Measurements from ENCODE around the gene PPM1A.

PPM1A gene

GRCh38 chr14:60235440-60235839 is 13.6 kb upstream of the PPM1A start:
- no peak for DNase-seq (ENCODE audit: low read depth)
- H3K4me3 ChIP-seq (ENCODE audit: control insufficient read depth, low read depth, low read length): no peak overlapping the region
- TF ChIP-seq CTCF (IDR thresholded peaks at IDR 0.05; ENCODE audit: control insufficient read depth, insufficient read depth, low read depth, low read length, missing control alignments): no peak

GRCh38 chr14:60238955-60239354 is 10.1 kb upstream of the PPM1A start:
- no peak for DNase-seq (ENCODE audit: low read depth)
- no peak for TF ChIP-seq CTCF (IDR thresholded peaks at IDR 0.05; ENCODE audit: control insufficient read depth, insufficient read depth, low read depth, low read length, missing control alignments)
- no peak overlapping the region for H3K4me3 ChIP-seq (ENCODE audit: control insufficient read depth, low read depth, low read length)

GRCh38 chr14:60240139-60240856 is 8.7 kb upstream of the PPM1A start:
- no peak for TF ChIP-seq CTCF (IDR thresholded peaks at IDR 0.05; ENCODE audit: control insufficient read depth, insufficient read depth, low read depth, low read length, missing control alignments)
- H3K4me3 ChIP-seq (ENCODE audit: control insufficient read depth, low read depth, low read length): no peak overlapping the region
- DNase-seq (ENCODE audit: low read depth): no peak

GRCh38 chr14:60241091-60241490 is 7.9 kb upstream of the PPM1A start:
- no peak for TF ChIP-seq CTCF (IDR thresholded peaks at IDR 0.05; ENCODE audit: control insufficient read depth, insufficient read depth, low read depth, low read length, missing control alignments)
- no peak overlapping the region for H3K4me3 ChIP-seq (ENCODE audit: control insufficient read depth, low read depth, low read length)
- no peak for DNase-seq (ENCODE audit: low read depth)

- no peak for TF ChIP-seq CTCF (IDR thresholded peaks at IDR 0.05; ENCODE audit: control insufficient read depth, insufficient read depth, low read depth, low read length, missing control alignments)
- no peak for DNase-seq (ENCODE audit: low read depth)
- no peak overlapping the region for H3K4me3 ChIP-seq (ENCODE audit: control insufficient read depth, low read depth, low read length)
Observed at GRCh38 chr14:60242429-60242828, 6.6 kb upstream of the PPM1A start.

GRCh38 chr14:60245380-60246177 is 3.4 kb upstream of the PPM1A start:
- no peak for DNase-seq (ENCODE audit: low read depth)
- TF ChIP-seq CTCF (IDR thresholded peaks at IDR 0.05; ENCODE audit: control insufficient read depth, insufficient read depth, low read depth, low read length, missing control alignments): no peak

More at GRCh38 chr14:60245380-60246177, 3.4 kb upstream of the PPM1A start:
- H3K4me3 ChIP-seq (ENCODE audit: control insufficient read depth, low read depth, low read length): no peak overlapping the region
